Tibial nerve (tissue), 4 donors: ENCODE data around the gene DUOX2.

Source experiments
- EP300 ChIP-seq, 2 donors: sonication (generic); formaldehyde crosslinking; IDR thresholded peaks; one replicate each; pipeline ENCODE4 v1.6.1; 2017; ENCODE audit warnings: antibody characterized with exemption in 2 of 2, mild to moderate bottlenecking in 1 of 2
- POLR2A ChIP-seq, 2 donors: fragments of 450-650 bp; IDR thresholded peaks; one replicate each; pipeline ENCODE4 v1.6.1; 2017; ENCODE audit warnings: antibody characterized with exemption in 2 of 2, mild to moderate bottlenecking in 2 of 2, moderate library complexity in 2 of 2
- TF ChIP-seq, protein P1 (sequence below), 5 experiments: fragments of 200-600 bp in 3 of 5; fragments of 450-650 bp in 2 of 5; sonication (generic) in 3 of 5; IDR thresholded peaks; one replicate each; pipeline ENCODE4 v1.5.1; 2016 to 2019; ENCODE audit warnings: antibody characterized with exemption in 5 of 5, mild to moderate bottlenecking in 3 of 5, moderate library complexity in 2 of 5

DNA sequence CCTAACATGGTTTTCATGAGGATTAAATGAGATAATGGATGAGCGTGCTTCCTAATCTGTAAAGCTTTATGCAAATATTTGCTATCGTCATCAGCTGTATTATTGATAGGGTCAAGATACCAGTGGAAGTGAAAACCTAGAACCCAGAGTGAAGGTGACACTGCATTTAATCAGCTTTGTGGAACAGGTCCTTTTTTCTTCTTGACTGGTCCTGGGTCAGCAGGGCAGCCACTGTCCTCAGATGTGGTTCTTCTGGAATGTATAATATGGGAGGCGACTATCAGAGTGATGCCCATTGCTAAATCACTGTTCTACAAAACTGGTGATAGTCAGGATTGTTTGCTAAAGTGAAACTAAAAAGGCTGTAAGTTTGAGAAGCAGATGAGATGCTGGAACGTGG, 49.6 kb downstream of the DUOX2 start:
- TF ChIP-seq, protein P1, sequence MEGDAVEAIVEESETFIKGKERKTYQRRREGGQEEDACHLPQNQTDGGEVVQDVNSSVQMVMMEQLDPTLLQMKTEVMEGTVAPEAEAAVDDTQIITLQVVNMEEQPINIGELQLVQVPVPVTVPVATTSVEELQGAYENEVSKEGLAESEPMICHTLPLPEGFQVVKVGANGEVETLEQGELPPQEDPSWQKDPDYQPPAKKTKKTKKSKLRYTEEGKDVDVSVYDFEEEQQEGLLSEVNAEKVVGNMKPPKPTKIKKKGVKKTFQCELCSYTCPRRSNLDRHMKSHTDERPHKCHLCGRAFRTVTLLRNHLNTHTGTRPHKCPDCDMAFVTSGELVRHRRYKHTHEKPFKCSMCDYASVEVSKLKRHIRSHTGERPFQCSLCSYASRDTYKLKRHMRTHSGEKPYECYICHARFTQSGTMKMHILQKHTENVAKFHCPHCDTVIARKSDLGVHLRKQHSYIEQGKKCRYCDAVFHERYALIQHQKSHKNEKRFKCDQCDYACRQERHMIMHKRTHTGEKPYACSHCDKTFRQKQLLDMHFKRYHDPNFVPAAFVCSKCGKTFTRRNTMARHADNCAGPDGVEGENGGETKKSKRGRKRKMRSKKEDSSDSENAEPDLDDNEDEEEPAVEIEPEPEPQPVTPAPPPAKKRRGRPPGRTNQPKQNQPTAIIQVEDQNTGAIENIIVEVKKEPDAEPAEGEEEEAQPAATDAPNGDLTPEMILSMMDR (IDR thresholded peaks at IDR 0.05): no peak
- TF ChIP-seq POLR2A (IDR thresholded peaks at IDR 0.05): no peak
- TF ChIP-seq EP300 (IDR thresholded peaks at IDR 0.05): no peak
